ENCODE data around the gene PBX2. TPM values are rescaled to one million over a fixed set of nuclear protein-coding genes. Genes with fewer than 3 reads are reported as not detected.
"Not testable (repeated sequence)": the region's sequence is repeated elsewhere in the genome, so short reads cannot be mapped to it uniquely, and the experiment has no call there.

PBX2 gene
- total RNA-seq, 1 experiment from 2014 or later: 23.1 TPM

DNA sequence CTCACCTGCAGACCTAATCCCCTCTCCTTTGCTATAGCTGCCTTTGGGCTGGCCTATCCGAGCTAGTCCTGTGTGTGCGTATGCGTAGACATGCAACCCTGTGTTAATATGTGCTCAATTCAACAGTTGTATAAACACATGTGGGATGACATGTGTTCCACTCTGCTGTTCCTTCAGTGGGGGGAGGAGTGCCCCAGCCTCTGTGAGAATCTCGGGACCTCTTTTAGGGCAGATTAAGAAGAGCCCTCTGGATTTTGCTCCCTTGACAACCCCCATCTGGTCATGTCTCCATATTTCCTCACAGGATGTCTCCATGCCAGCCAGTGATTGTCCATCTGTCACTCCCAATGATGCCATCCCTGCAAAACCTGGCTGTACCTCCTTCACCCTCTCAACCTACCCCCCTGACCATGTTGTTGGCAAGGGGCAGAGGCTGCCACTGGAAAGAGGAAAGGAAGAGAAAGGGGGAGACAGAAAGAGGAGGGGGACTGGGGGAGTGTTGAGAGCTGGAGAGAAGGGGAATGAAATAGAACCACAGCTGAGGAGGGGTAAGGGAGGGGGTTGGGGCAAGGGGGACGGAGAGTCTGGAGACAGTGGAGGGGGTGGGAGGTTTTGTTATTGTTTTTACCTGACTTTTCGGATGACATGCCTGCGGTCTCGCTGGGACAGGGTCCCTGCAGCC is 38.7 kb downstream of the PBX2 start:
- no peak for DNase-seq (ENCODE audit: low read depth)

DNA sequence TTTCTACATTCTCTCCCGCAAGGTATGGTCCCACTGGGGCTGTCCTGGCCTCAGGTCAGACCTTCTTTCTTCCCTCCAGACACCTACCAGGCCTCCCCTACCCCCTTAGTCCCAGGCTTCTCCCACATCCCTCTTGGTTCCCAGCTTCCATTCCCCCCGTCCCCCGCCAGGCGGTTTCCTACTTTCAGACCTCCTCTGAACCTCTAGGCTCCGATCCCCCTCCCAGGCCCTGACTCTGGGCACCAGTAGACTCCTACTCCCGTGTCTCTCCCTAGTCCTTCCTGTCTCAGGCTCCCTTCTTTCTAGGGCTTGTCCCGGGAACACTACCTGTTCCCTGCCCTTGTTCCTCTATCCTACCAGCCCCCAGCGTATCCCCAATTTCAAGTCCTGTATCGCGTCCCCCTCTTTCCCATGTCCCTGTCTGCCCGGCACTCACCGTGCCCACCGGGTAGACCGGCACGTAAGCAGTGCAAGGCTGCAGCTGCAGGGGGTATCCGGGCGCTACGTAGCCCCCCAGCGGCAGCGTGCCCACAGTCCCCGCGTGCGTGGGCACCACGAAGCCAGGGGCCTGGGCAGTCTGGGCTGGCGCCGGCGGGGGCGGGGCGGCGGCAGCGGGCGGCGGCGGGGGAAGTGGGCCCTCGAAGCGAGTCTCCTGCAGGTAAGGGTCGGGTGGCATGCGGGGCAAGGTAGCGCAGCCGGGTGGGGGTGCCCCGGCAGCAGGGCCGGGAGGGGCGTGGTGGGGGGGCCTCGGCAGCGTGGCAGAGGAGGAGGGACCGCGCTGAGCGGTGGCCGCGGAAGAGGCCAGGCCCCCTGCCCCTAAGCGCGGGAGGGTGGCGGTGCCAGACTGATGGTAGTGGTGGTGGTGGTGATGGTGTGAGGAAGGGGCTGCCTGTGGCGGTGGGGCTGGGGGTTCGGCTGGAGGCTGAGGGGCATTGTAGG is 39.8 kb downstream of the PBX2 start:
- DNase-seq (ENCODE audit: low read depth): no peak

DNA sequence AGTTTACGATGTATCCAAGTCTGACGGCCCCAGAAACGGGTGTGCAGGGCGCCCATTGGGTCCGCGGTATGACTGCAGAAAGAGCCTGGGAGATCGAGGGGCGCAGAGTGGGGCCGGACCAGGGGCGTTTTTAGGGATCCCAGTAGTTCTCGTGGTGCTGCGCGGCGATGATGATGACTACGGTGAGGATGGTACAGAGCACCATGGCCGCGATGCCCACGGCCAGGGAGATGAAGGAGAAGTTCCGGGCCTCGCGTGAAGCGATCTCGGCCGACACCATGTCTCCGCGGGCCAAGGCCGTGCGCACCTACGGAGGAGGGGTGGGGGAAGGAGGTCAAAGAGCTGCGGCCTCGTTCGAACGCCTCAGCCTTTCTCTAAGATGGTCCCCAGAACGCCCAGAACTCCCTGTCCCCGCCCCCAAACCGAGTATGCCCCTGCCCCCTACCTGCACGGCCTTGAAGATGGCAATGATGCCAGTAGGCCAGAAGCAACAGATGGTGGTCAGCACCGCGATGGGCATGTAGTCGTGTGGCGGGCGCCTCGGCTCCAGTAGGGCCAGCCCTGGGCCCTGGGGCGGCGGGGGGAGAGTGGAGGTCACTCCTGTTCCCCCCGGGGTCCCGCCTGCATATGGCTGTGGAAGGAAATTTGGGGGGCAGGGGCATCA is 40.8 kb downstream of the PBX2 start:
- no peak for DNase-seq (ENCODE audit: low read depth)

DNA sequence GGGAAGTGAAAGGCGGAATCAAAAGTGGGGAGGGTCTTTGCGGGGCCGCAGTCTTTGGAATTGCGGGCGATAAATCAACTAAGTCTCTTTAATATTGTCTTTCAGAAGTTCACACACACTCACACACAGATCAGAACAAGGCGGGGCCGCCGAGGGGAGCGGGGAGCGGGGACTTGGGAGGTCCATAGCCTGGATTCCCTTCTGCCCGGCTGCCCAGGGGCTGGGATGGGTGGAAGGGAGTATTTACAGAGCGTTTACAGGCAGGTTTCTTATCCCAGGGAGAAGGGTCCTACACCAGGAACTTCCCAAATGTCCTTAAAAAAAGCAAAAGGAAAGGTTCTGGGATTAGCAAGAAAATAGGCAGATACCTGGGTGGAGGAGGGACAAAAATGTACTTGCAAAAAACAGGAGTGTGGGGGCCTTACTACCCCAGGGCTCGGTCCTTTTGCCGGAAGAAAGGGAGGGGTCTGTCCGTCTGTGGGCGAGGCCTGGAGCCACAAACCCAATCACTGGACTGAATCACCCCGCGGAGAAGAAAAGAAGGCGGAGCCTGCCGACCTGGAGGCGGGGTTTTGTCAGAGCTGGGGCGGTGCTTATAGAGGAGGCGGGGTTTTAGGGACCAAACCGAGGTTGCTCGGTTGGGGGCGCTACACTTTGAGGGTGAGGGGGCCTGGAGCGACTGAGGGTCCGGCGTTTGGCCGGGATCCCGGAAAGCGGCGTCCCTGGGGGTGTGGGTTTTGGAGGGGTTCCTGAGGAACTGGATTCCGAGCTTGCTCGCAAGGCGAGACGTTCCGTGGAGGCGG is 41.5 kb downstream of the PBX2 start:
- no peak for DNase-seq (ENCODE audit: low read depth)

DNA sequence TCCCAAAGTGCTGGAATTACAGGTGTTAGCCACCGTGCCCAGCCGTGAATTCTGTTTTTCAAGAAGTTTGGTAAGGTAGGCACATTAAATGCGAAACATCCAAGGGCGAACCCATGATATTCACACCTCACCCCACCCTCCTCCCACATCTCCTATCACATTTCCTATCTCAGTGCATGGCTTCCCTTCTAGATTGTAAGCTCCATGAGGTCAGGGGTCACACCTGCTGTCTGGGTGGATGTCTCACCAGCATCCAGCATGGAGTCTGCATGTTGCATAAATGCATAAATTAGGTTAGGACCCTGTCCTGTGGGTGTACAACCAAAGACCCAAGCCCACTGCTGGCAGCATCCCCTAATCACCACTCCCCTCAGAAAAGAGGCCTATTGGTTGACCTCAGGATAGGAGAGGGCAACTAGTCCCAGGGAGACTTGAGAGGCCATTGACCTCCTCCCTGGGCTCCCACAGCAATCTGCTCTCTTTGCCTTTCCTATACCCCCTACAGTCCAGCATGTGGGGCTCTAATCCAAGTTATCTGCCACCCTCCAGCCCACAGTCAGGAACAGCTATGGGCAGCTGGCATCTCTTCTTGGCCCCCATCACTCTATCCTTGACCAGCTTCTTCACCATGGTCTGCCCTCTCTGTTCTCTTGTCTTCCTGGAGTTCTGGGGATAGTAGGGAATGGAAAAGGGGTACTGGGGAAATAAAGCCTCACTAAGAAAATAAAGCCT is 42.4 kb downstream of the PBX2 start:
- DNase-seq (ENCODE audit: low read depth): no peak

DNA sequence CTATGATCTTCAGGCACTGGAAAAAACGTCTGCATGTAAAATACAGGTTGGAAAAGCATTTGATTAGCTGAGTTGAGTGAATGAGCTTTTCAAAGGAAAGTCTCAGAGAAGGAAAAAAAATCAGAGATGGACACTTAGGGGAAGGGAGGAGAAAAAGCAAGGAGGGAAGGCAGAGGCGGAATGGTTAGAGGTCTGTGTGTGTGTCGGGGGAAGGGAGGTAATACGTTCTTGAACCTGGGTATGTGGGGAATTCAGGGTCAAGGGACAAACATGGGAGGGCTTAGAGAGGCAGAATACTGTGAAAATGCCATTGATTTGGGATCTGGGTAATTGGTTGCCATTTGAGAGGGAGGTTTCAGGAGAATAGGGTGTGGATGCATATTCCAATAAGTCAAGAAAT is 43.3 kb downstream of the PBX2 start:
- no peak for DNase-seq (ENCODE audit: low read depth)

DNA sequence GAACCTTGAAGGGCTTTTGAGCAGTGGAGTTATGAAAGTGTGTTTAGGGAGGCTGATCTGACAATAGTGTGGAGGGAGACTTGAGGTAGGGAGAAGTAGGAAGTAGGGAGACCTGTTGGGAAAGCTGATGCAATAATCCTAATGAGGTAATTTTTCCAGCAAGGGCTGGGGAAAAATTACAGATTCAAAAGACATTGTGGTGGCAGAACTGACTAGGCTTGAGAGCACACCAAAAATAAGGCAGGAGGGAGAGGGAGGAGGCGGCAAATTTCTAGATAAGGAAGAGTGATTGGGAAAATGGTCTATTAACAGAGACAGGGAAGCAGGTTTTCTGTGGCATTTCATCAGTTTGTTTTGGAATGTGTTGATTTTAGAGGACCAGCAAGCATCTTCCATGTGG is 43.7 kb downstream of the PBX2 start:
- no peak for DNase-seq (ENCODE audit: low read depth)

DNA sequence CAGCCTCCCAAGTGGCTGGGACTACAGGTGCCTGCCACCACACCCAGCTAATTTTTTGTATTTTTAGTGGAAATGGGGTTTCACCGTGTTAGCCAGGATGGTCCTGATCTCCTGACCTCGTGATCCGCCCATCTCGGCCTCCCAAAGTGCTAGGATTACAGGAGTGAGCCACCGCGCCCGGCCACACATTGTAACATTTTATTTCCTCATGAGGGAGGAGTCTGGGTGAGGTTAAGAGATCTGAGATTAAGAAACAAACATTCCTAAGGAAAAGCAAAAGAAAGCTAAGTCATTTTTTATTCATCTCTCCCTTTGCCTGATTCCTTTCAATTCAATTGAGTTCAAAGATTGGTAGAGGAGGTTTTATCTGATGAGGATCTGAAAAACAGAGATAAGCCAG is 45.8 kb downstream of the PBX2 start:
- DNase-seq (ENCODE audit: low read depth): not testable (repeated sequence)

DNA sequence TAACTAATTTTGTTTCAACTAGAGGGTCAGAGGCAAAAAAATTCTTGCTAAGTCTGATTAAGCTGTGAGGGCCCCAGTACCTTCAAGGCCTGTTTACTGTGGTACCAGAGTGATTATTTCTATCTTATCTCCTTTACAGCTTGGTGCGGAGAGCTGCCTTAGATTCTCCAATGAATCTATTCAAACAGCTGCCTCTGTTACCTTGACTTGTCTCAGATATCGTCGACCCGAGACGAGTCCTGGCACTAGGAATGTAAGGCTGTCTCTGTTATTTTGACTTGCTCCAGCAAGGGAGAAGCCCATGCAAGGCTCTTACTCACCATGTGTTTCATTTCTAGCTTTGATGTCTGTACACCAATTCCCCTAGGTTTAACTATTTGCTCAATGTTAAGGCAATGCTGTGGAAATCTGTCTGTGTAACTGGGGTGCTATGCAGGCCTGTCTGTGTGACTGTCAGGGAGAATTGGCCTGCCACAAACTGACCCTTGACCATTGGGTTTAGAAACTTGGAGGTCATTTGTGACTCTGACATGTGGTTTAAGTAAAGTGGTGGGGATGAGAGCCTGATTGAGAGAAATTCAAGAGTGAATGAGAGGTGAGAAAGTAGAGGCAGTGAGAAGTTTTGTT is 49.5 kb downstream of the PBX2 start:
- DNase-seq (ENCODE audit: low read depth): peak; percentile 37

DNA sequence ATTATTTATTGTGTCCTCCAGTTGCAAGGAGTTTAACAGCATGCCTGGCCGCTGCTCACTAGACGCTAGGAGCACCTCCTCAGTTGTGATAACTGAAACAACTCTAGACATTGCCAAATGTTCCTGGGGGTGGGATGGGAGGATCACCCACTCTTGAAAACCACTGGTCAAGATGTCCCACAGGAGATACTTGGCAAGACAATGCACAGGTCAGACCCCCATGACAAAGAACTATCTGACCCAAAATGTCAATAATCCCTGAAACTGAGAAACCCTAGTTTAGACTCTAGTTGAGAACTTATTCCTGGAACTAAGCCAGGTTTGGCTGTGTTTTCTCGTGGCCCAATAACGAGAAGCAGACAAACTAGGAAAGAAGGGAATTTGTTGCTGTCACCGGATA is 50.4 kb downstream of the PBX2 start:
- no peak for DNase-seq (ENCODE audit: low read depth)

DNA sequence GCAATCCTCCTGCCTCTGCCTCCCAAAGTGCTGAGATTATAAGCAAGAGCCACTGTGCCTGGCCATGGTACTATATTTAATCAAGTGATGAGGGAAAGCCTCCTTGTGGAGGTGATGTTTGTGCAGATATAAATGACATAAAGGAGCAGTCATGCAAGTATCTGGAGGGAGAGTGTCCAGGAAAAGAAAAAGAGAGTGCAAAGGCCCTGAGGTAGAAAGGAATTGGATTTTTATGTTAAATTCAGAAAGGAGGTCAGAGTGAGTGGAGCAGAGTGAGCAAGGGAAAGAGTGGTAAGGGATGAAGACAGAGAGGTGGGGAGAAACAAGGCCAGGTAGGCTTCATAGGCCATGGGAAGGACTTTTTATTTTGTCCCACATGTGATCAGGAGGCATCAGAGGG is 52.5 kb downstream of the PBX2 start:
- DNase-seq (ENCODE audit: low read depth): no peak

Other genes with a start within 250 kb of the PBX2 start
- 1.1 and 1.4 TPM in 2 replicates for gene CFB, start 244.1 kb downstream of the PBX2 start, total RNA-seq (2014; rRNA removed)
- 129 TPM in 2 replicates for gene NELFE, start 231.2 kb downstream of the PBX2 start, total RNA-seq (2014; rRNA removed)
- 40.0 and 44.1 TPM in 2 replicates for gene SKIC2, start 231.0 kb downstream of the PBX2 start, total RNA-seq (2014; rRNA removed)
- gene DXO, start 218.1 kb downstream of the PBX2 start, total RNA-seq (2014; rRNA removed): 19.1 and 19.5 TPM in 2 replicates
- 1.9 and 2.2 TPM in 2 replicates for gene C4A, start 208.1 kb downstream of the PBX2 start, total RNA-seq (2014; rRNA removed)
- gene C4B, start 175.4 kb downstream of the PBX2 start, total RNA-seq (2014; rRNA removed): 1.8 and 3.5 TPM in 2 replicates
- 0.13 TPM in 1 of 2 replicates, not detected in the other for gene CYP21A2, start 151.8 kb downstream of the PBX2 start, total RNA-seq (2014; rRNA removed)
- under 0.01 and 0.06 TPM in 2 replicates for gene TNXB, start 80.9 kb downstream of the PBX2 start, total RNA-seq (2014; rRNA removed)
- 29.8 and 34.7 TPM in 2 replicates for gene ATF6B, start 62.0 kb downstream of the PBX2 start, total RNA-seq (2014; rRNA removed)
- 8.4 and 8.9 TPM in 2 replicates for gene FKBPL, start 59.9 kb downstream of the PBX2 start, total RNA-seq (2014; rRNA removed)
- 0.06 TPM in 1 of 2 replicates, not detected in the other for gene PRRT1, start 38.3 kb downstream of the PBX2 start, total RNA-seq (2014; rRNA removed)
- gene PPT2, start 36.1 kb downstream of the PBX2 start, total RNA-seq (2014; rRNA removed): 15.5 and 19.3 TPM in 2 replicates
- gene EGFL8, start 25.6 kb downstream of the PBX2 start, total RNA-seq (2014; rRNA removed): 1.3 and 2.4 TPM in 2 replicates
- gene AGPAT1, start 14.1 kb downstream of the PBX2 start, total RNA-seq (2014; rRNA removed): 80.3 and 87.0 TPM in 2 replicates
- gene RNF5, start 11.8 kb downstream of the PBX2 start, total RNA-seq (2014; rRNA removed): 43.5 and 55.3 TPM in 2 replicates
- gene AGER, start 5.9 kb downstream of the PBX2 start, total RNA-seq (2014; rRNA removed): 0.45 and 0.80 TPM in 2 replicates
- 1.0 and 1.4 TPM in 2 replicates for gene GPSM3, start 2.4 kb upstream of the PBX2 start, total RNA-seq (2014; rRNA removed)
- 0.26 and 1.1 TPM in 2 replicates for gene NOTCH4, start 33.9 kb upstream of the PBX2 start, total RNA-seq (2014; rRNA removed)
- not detected in 2 replicates for gene TSBP1, start 181.7 kb upstream of the PBX2 start, total RNA-seq (2014; rRNA removed)
- gene BTNL2, start 217.0 kb upstream of the PBX2 start, total RNA-seq (2014; rRNA removed): not detected in 2 replicates
- 0.38 and 1.0 TPM in 2 replicates for gene HLA-DRA, start 249.7 kb upstream of the PBX2 start, total RNA-seq (2014; rRNA removed)

Measured in LHCN-M2 (cell line).